H54 (cell line): ENCODE data around the gene HELB.

ENCODE experiments used
- DNase-seq: peaks from one replicate; pipeline ENCODE4 v3.0.0; 2011; ENCODE audit warnings: low spot score, mixed read lengths; ENCODE audit not compliant: insufficient read length
- FAIRE-seq: peaks from 3 replicates; lab custom pipeline; 2011; peaks lifted over from hg19 to GRCh38; lab: Jason Lieb, UNC
- POLR2A ChIP-seq: IDR thresholded peaks from 2 replicates; pipeline ENCODE4 v1.6.1; 2011; ENCODE audit warnings: low read depth, mild to moderate bottlenecking, low read length

HELB gene

DNA sequence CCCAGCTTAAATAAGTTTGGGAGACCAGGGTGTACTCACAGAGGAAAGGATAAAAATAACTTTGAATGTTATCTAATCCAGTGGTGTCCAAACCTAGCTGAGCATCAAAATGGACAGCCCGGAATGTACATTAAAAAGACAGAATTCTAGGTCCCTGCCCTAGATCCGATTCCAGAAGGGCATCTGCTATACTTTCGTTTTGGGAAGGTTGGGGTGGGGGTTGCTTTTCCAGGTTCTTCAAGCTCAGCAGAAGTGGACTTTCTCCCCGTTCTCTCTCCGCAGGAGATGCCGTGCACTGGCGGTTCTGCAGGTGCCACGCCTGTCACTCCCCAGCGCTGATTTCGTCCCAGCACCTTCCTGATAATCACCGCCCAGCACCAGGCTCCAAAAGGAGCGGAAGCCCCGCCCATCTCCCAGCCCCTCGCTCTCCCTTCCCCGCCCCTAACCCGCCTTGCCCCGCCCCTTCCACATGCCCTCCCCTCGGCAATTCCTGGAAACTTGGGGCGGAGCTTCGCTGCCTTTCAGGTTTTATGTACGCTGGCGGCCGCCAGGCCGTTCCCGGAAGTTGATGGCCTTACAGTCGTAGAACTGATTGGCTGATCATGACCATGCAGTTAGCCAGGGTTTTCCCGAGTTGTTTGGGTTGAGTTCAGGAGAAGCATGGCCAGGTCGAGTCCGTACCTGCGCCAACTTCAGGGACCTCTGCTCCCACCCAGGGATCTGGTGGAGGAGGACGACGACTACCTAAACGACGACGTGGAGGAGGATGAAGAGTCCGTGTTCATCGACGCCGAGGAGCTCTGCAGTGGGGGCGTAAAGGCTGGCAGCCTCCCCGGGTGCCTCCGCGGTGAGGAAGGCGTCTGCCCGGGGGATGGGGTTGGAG, at the start of gene HELB:
TSS of gene HELB (plus strand) at position 550 of the 883 bp plus-strand sequence. CDS start at position 661, 111 bp downstream.
- DNase-seq (peak; percentile 86), FAIRE-seq (peak; percentile 98)
- TF ChIP-seq POLR2A: peak; percentile 57

DNA sequence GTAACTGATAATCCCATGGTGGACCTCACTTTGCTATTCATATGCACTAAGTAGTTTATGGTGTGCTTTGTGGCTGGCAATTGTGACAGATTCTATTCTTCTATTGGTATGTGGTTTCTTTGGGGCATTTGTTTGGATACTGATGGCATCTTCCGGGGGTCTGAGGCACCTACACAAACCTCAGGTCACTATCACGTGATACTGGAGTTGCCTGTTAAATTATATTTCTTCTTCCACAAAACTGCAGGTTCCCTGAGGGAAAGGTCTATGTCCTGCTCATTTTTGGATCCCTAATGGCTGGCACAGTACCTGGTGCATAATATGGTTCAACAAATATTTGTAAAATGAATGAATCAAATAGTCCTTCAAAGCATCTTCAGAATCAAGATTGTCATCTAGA, 49.5 kb upstream of the HELB start:
- TF ChIP-seq POLR2A: no peak
- DNase-seq: no peak
- no peak for FAIRE-seq

GRCh38 chr12:66255737-66256136, 46.6 kb upstream of the HELB start:
- no peak for TF ChIP-seq POLR2A
- DNase-seq: no peak
- no peak for FAIRE-seq

DNA sequence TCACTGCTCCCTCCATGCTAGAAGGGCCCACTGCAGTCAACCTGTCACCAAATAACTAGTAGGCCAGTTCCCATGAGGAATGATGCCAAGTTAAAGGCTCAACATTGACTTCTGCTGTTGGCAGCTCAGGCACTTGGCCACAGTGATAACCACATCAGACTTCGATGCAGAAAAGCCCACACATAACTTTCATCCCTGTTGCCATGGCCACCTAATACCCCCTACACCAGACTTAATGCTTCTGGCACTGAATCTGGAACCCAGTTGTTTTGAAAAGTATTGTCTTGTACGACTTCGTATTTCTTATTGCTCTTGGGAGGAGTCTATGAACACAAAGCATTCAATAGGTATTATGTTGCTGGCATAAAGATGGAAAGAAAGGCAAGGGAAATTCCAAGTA, 44.3 kb upstream of the HELB start:
- FAIRE-seq: no peak
- TF ChIP-seq POLR2A: no peak
- no peak for DNase-seq

DNA sequence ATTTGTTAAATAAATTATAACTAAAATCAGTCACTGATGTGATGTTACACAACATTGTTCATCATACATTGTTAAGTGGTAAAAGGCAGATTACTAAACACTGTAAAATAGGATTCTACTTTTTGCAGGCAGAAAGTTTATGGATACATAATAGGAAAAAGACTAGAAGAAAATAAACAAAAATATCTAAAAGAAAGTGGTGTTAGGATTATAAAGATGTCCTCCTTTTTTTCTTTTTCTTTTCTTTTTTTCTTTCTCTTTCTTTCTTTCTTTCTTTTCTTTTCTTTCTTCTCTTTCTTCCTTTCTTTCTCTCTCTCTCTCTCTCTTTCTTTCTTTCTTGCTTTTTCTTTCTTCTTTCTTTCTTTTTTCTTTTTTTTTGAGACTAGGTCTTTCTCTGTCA, 39.6 kb upstream of the HELB start:
- no peak for TF ChIP-seq POLR2A
- DNase-seq: no peak
- no peak for FAIRE-seq

DNA sequence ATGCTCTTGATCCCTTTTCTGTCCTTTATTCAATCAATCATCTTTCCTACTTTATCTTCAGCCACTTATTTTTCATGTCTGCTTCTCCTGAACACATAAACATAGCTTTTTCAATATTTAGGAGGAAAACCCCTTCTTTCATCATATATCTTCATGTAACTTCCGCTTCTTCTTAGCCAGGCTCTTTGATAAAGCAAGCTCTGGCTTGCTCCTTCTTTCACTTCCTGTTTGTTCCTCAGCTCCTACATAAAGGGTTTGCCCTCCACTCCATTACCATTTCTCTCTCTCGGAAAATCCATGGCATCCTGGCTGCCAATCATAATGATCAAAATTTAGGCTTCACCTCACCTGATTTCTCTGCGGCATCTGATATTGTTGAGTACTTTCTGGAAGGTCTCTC, 33.7 kb upstream of the HELB start:
- DNase-seq: no peak
- no peak for TF ChIP-seq POLR2A
- no peak for FAIRE-seq

- DNase-seq: no peak
These were observed 33.2 kb upstream of the HELB start for GRCh38 chr12:66269142-66269541.

GRCh38 chr12:66269757-66270383, 32.4 kb upstream of the HELB start:
- FAIRE-seq (peak; percentile 41), DNase-seq (peak; percentile 7)
- TF ChIP-seq POLR2A: no peak

More at GRCh38 chr12:66269142-66269541, 33.2 kb upstream of the HELB start:
- no peak for FAIRE-seq
- no peak for TF ChIP-seq POLR2A

DNA sequence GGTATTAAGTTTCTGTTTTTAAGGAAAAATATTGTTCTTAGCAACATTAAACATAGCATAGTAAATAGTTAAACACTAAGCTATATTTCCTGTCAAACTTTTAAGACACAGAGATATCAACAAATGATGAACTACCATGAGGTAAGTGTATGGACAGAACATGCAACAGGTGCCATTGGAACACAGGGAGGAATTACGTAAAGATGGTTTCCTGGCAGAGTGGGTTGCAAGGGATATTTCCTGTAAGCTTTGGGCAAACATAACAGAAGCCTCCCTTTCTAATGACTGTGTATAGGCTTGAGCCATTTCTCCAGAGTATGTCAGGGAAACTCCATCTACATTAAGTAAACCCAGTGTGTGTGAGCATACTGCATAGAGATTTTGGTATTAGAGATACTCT, 31.7 kb upstream of the HELB start:
- no peak for TF ChIP-seq POLR2A

DNA sequence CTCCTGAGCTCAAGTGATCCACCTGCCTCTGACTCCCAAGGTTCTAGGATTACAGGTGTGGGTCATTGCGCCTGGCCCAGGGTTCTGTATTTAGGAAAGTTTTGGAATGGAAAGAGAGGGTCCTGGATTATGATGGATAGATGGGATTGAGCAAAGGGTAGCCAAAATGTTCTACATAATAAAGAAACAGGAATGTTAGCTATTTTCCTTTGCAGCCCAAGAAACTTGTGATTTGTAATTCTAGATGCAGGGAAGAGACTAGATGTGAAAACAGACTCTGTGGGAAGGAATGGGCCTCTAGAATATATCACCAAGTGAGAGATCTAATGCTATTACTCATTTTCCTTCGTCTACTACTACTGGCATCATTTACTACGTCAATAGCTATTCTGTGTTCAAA, 29.6 kb upstream of the HELB start:
- DNase-seq (no peak), FAIRE-seq (no peak)
- no peak for TF ChIP-seq POLR2A

More for the DNA sequence above, 31.7 kb upstream of the HELB start:
- FAIRE-seq (no peak), DNase-seq (no peak)

GRCh38 chr12:66273147-66273546, 29.1 kb upstream of the HELB start:
- FAIRE-seq (no peak), DNase-seq (no peak)
- no peak for TF ChIP-seq POLR2A

DNA sequence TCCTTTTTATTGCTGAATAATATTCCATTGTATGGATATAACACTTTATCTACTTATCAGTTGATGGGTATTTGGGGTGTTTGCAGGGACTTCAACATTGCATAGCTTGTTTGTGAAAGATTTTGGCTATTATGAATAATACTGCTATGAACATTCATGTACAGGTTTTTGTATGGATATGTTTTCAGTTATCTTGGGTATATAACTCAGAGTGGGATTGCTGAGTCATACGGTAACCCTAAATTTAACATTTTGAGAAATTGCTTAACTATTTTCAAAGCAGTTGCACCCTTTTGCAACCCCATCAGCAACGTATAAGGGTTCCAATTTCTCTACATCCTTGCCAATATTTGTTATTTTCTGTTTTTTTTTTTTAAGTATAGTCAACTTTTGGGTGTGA, 27.3 kb upstream of the HELB start:
- FAIRE-seq: no peak
- no peak for DNase-seq
- no peak for TF ChIP-seq POLR2A

DNA sequence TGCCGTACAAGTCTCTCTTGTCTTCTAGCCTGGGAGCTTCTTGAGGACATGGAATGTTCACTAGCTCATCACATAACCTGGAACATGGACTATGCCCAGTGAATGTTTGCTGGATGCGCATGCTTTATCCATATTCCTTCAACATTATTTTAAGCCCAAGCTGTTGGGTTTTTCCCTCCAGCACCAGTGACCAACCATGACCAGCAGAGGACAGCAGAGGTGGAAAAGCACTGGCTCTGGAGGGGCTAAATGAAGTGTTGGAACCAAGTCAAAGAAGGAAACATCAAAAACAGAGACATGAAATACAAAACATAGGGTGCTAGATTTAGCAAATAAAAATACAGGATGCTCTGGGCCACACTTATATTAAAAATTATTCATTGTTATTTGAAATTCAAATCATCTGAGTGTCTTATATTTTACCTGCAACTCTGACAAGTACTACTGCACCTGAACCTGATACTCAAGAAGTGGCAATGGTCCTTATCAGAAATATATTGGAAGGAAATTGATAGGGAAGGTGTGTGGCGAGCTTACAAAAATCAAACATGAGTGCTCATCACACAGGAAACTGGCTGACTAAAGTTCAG, 23.1 kb upstream of the HELB start:
- no peak for FAIRE-seq
- DNase-seq: no peak
- TF ChIP-seq POLR2A: no peak

DNA sequence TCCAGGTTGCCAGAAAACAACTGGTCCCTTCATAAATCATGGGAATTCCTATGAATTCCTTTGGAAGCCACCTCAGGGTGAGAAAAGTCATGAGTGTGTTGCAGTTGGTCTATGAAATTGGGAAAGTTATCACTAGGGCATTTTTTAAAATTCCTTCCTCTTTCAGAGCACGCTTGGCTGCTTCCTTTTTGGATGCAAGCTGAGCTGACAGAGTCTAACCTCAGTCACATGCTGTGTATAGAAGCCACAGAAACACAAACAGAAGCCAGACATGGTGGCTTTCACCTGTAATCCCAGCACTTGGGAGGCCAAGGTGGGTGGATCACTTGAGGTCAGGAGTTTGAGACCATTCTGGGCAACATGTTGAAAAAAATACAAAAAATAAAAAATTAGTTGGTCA, 21.7 kb upstream of the HELB start:
- TF ChIP-seq POLR2A: no peak
- FAIRE-seq (no peak), DNase-seq (no peak)
